Uterus (tissue), 2 donors: ENCODE results near the gene TOMM40.

Experiments
- CTCF ChIP-seq, 4 experiments: fragments of 200-600 bp in 2 of 4; fragments of 450-650 bp in 2 of 4; sonication (generic) in 2 of 4; IDR thresholded peaks; one replicate each; pipeline ENCODE4 v1.5.1; 2016 to 2019; ENCODE audit warnings: antibody characterized with exemption in 4 of 4, mild to moderate bottlenecking in 2 of 4, moderate library complexity in 1 of 4
- POLR2A ChIP-seq, 2 donors: fragments of 450-650 bp; IDR thresholded peaks; one replicate each; pipeline ENCODE4 v1.6.1; 2016; ENCODE audit warnings: antibody characterized with exemption in 2 of 2, mild to moderate bottlenecking in 1 of 2, moderate library complexity in 1 of 2

GRCh38 chr19:44845286-44845611 lies 45.8 kb upstream of the TOMM40 start:
- TF ChIP-seq POLR2A (IDR thresholded peaks at IDR 0.05) (no peak), CTCF (IDR thresholded peaks at IDR 0.05) (no peak)
